Measurements from ENCODE around the gene PARVA.

- TF ChIP-seq CTCF (IDR thresholded peaks at IDR 0.05), result no peak
- no peak for TF ChIP-seq POLR2A (IDR thresholded peaks at IDR 0.05)
- TF ChIP-seq EP300 (IDR thresholded peaks at IDR 0.05), result no peak
Observed at GRCh38 chr11:12353534-12353933, 23.8 kb upstream of the PARVA start.

All from gastroesophageal sphincter (tissue), 3 donors.